ENCODE results near the gene TMEM63A. TPM values are rescaled to one million over a fixed set of nuclear protein-coding genes. Genes with fewer than 3 reads are reported as not detected.

The TMEM63A gene
- polyA plus RNA-seq, 1 donor from 2014 or later = not detected

- Histone ChIP-seq H3K4me2 (ENCODE audit: low read length) (no peak overlapping the region), H3K4me3 (ENCODE audit: low read length) (no peak overlapping the region), H3K9me3 (ENCODE audit: low read length) (no peaks in the 10 kb centered on the region), H3K36me3 (ENCODE audit: insufficient read depth, low read length) (no peaks in the 10 kb centered on the region), H3K79me2 (replicated peaks; ENCODE audit: insufficient read depth, low read length) (peaks cover 6% of the 10 kb centered on the region), H2AFZ (ENCODE audit: low read depth, low read length) (no peak overlapping the region), H3K9me2 (ENCODE audit: insufficient read depth, low read length) (no peaks in the 10 kb centered on the region), H3K9ac (ENCODE audit: low read length) (no peak overlapping the region), H3K27ac (ENCODE audit: low read length) (no peak overlapping the region), H3F3A (ENCODE audit: insufficient read depth, low read length, poor library complexity, severe bottlenecking) (no peaks in the 10 kb centered on the region), H4K20me1 (ENCODE audit: insufficient read depth) (no peaks in the 10 kb centered on the region), H3K27me3 (ENCODE audit: insufficient read depth, low read depth, low read length) (no peaks in the 10 kb centered on the region)
- TF ChIP-seq POLR2AphosphoS5 (IDR thresholded peaks at IDR 0.05) (no peak), SMC3 (conservative IDR thresholded peaks at IDR 0.05; ENCODE audit: poor library complexity) (no peak), TAF1 (IDR thresholded peaks at IDR 0.05; ENCODE audit: low read depth) (no peak), EZH2 (IDR thresholded peaks at IDR 0.05; ENCODE audit: borderline replicate concordance, insufficient read depth, low read length, poor library complexity, severe bottlenecking) (no peak), RAD21 (conservative IDR thresholded peaks at IDR 0.05) (no peak), EP300 (conservative IDR thresholded peaks at IDR 0.05; ENCODE audit: poor library complexity, severe bottlenecking) (no peak), CTCF (IDR thresholded peaks at IDR 0.05; ENCODE audit: poor library complexity, severe bottlenecking) (no peak), MXI1 (conservative IDR thresholded peaks at IDR 0.05; ENCODE audit: poor library complexity, severe bottlenecking) (no peak), REST (IDR thresholded peaks at IDR 0.05; ENCODE audit: borderline replicate concordance) (no peak)
Measured at GRCh38 chr1:225919906-225920305, 37.7 kb upstream of the TMEM63A start.

GRCh38 chr1:225918280-225918679 is 36.1 kb upstream of the TMEM63A start:
- H3K4me2 ChIP-seq (ENCODE audit: low read length) = no peak overlapping the region
- H3K27me3 ChIP-seq (ENCODE audit: insufficient read depth, low read depth, low read length) = no peaks in the 10 kb centered on the region
- H3K36me3 ChIP-seq (ENCODE audit: insufficient read depth, low read length) = no peaks in the 10 kb centered on the region
- no peak overlapping the region for H2AFZ ChIP-seq (ENCODE audit: low read depth, low read length)
- H3K9ac ChIP-seq (ENCODE audit: low read length) = no peak overlapping the region
- peaks cover 6% of the 10 kb centered on the region for H3K79me2 ChIP-seq (replicated peaks; ENCODE audit: insufficient read depth, low read length)
- no peak overlapping the region for H3K4me3 ChIP-seq (ENCODE audit: low read length)
- H3F3A ChIP-seq (ENCODE audit: insufficient read depth, low read length, poor library complexity, severe bottlenecking) = no peaks in the 10 kb centered on the region
- no peaks in the 10 kb centered on the region for H3K9me3 ChIP-seq (ENCODE audit: low read length)
- TF ChIP-seq REST (IDR thresholded peaks at IDR 0.05; ENCODE audit: borderline replicate concordance) = no peak
- TF ChIP-seq MXI1 (conservative IDR thresholded peaks at IDR 0.05; ENCODE audit: poor library complexity, severe bottlenecking) = no peak
- no peak for TF ChIP-seq EZH2 (IDR thresholded peaks at IDR 0.05; ENCODE audit: borderline replicate concordance, insufficient read depth, low read length, poor library complexity, severe bottlenecking)
- TF ChIP-seq SMC3 (conservative IDR thresholded peaks at IDR 0.05; ENCODE audit: poor library complexity) = no peak
- no peak for TF ChIP-seq POLR2AphosphoS5 (IDR thresholded peaks at IDR 0.05)
- no peak for TF ChIP-seq EP300 (conservative IDR thresholded peaks at IDR 0.05; ENCODE audit: poor library complexity, severe bottlenecking)
- TF ChIP-seq RAD21 (conservative IDR thresholded peaks at IDR 0.05) = no peak
- no peak for TF ChIP-seq TAF1 (IDR thresholded peaks at IDR 0.05; ENCODE audit: low read depth)
- no peak for TF ChIP-seq CTCF (IDR thresholded peaks at IDR 0.05; ENCODE audit: poor library complexity, severe bottlenecking)
- no peaks in the 10 kb centered on the region for H4K20me1 ChIP-seq (ENCODE audit: insufficient read depth)
- H3K27ac ChIP-seq (ENCODE audit: low read length) = no peak overlapping the region
- no peaks in the 10 kb centered on the region for H3K9me2 ChIP-seq (ENCODE audit: insufficient read depth, low read length)
